Body of pancreas (tissue), 4 donors: ENCODE measurements around the gene ROR1. TPM values are rescaled to one million over a fixed set of nuclear protein-coding genes. Genes with fewer than 3 reads are reported as not detected.
A peak's percentile ranks its signal among the peaks of the same experiment; 100 is the strongest.

ENCODE experiments used
- ATAC-seq: fragments of 150-250 bp; one replicate; pipeline ENCODE4 v1.9.1; 2016
- DNase-seq, 4 donors: peaks; one replicate each; pipeline ENCODE4 v3.0.0-alpha.2; 2019
- H3K27ac ChIP-seq, 4 donors: fragments of 200-600 bp; sonication (generic); 1 replicate in 3 of 4; 2 replicates in 1 of 4; pipeline versions ENCODE4 v1.5.1 to v1.6.1; 2016 to 2019; ENCODE audit warnings: mild to moderate bottlenecking in 1 of 4, mixed read lengths in 1 of 4, moderate library complexity in 1 of 4
- H3K27me3 ChIP-seq, 2 donors: fragments of 200-600 bp; sonication (generic); one replicate each; pipeline ENCODE4 v1.6.0; 2016; ENCODE audit warnings: mild to moderate bottlenecking in 1 of 2
- H3K36me3 ChIP-seq, 2 donors: fragments of 200-600 bp; sonication (generic); replicated peaks in 1 of 2; 2 replicates each; pipeline ENCODE4 v1.5.1; 2016; ENCODE audit warnings: low read depth in 2 of 2; ENCODE audit not compliant: insufficient read depth in 1 of 2
- H3K4me1 ChIP-seq: fragments of 200-600 bp; sonication (generic); one replicate; pipeline ENCODE4 v1.6.0; 2016
- H3K4me3 ChIP-seq, 2 donors: fragments of 200-600 bp; sonication (generic); 1 replicate in 1 of 2; 2 replicates in 1 of 2; pipeline ENCODE4 v1.5.1; 2016 to 2019
- H3K9me3 ChIP-seq, 3 donors: fragments of 200-600 bp; sonication (generic); 1 replicate in 2 of 3; 2 replicates in 1 of 3; pipeline ENCODE4 v1.5.1; 2016
- POLR2A ChIP-seq, 3 donors: fragments of 450-650 bp; IDR thresholded peaks; one replicate each; pipeline ENCODE4 v1.6.1; 2016; ENCODE audit warnings: antibody characterized with exemption in 3 of 3, mild to moderate bottlenecking in 2 of 3
- WGBS, 2 donors: methylation state at CpG; one replicate each; pipeline ENCODE4 v1.1.5; 2017; 5-methylcytosine and 5-hydroxymethylcytosine counted together
- intact Hi-C: fragments of 100-400 bp; cut with DNase I; formaldehyde crosslinking; loops from one replicate; pipeline ENCODE4 v1.15.1; 2023
- total RNA-seq, 2 donors: library from RNA; depleted of rRNA; stranded (reverse); fragments of >200 nt; gene quantifications; one replicate each; pipeline ENCODE4 v1.1.0, GENCODE V29; 2016
- TF ChIP-seq, protein P1 (sequence below), 7 experiments: fragments of 450-650 bp in 4 of 7; fragments of 200-600 bp in 3 of 7; sonication (generic) in 3 of 7; IDR thresholded peaks; one replicate each; pipeline ENCODE4 v1.5.1; 2016 to 2019; ENCODE audit warnings: antibody characterized with exemption in 7 of 7

The ROR1 gene
- total RNA-seq, 2 donors from 2014 or later: 26.7 to 56.0 TPM

DNA sequence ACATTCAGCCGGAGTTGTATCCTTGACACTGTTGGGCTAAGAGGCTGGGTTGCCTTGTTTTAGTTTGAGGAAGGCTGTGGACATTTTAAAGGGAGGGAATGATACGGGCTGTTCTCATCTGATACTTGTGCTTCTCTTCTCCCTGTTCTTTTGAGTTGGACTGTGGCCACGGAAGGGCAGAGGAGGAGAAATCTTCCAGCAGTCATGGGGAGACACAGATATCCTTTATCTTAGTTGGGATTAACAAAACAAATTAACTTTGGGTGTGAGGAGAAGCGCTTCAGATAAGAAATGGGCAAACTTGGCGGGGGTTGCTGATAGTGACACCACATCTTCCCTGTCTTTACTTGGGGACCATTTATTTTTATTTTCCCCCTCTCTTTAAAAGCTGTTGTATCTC, 138.8 kb downstream of the ROR1 start:
- Histone ChIP-seq H3K27me3 (no peaks in the 10 kb centered on the region), H3K9me3 (no peaks in the 10 kb centered on the region), H3K4me1 (peaks cover 64% of the 10 kb centered on the region), H3K36me3 (no peaks in the 10 kb centered on the region), H3K27ac (no peak overlapping the region), H3K4me3 (no peak overlapping the region)
- TF ChIP-seq POLR2A (IDR thresholded peaks at IDR 0.05): no peak
- TF ChIP-seq, protein P1, sequence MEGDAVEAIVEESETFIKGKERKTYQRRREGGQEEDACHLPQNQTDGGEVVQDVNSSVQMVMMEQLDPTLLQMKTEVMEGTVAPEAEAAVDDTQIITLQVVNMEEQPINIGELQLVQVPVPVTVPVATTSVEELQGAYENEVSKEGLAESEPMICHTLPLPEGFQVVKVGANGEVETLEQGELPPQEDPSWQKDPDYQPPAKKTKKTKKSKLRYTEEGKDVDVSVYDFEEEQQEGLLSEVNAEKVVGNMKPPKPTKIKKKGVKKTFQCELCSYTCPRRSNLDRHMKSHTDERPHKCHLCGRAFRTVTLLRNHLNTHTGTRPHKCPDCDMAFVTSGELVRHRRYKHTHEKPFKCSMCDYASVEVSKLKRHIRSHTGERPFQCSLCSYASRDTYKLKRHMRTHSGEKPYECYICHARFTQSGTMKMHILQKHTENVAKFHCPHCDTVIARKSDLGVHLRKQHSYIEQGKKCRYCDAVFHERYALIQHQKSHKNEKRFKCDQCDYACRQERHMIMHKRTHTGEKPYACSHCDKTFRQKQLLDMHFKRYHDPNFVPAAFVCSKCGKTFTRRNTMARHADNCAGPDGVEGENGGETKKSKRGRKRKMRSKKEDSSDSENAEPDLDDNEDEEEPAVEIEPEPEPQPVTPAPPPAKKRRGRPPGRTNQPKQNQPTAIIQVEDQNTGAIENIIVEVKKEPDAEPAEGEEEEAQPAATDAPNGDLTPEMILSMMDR (IDR thresholded peaks at IDR 0.05): no peak
- WGBS, 2 donors: 43 to 46% methylated on average over 5 of the region's 5 CpGs
- DNase-seq (no peak), ATAC-seq (no peak)
- intact Hi-C loops: no loop called here

- Histone ChIP-seq H3K27ac (no peak overlapping the region), H3K27me3 (no peaks in the 10 kb centered on the region), H3K4me3 (no peak overlapping the region), H3K36me3 (no peaks in the 10 kb centered on the region), H3K9me3 (no peaks in the 10 kb centered on the region), H3K4me1 (peaks cover 64% of the 10 kb centered on the region)
- ATAC-seq: no peak
- no peak for DNase-seq
- TF ChIP-seq, protein P1 (IDR thresholded peaks at IDR 0.05): no peak
- no peak for TF ChIP-seq POLR2A (IDR thresholded peaks at IDR 0.05)
- intact Hi-C loops: no loop called here
- WGBS, 2 donors: 83% methylated on average over 10 of the region's 10 CpGs
These were observed 139.7 kb downstream of the ROR1 start for GRCh38 chr1:63913533-63913932.

DNA sequence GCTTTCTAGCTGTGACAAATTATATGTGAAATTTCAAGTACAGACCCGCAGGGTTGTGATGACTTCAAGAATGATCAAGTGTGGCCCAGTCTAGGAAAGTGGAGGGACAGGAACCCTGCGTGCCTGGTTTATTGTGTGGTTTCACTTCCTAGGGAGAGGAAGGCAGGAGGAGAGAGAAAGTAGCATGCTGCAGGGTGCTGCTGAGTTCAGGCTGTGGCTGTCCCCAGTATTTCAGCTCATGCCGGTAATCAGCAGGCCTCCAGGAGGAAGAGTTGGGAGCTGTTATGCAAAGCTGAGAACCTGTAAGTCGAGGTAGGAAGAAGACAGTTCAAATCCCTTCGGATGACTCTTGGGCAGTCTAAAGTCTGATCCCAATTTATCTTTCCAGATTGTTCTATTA, 140.4 kb downstream of the ROR1 start:
- H3K27ac ChIP-seq: peak overlapping the region; percentile 8 to 38 (median 22)
- peaks cover 69% of the 10 kb centered on the region for H3K4me1 ChIP-seq
- H3K4me3 ChIP-seq: no peak overlapping the region
- peak in 2 of 4 donors; percentile 20 to 30 for DNase-seq
- H3K27me3 ChIP-seq: no peaks in the 10 kb centered on the region
- ATAC-seq: no peak
- WGBS, 2 donors: 40 to 53% methylated on average over 5 of the region's 5 CpGs
- H3K36me3 ChIP-seq: no peaks in the 10 kb centered on the region
- no peaks in the 10 kb centered on the region for H3K9me3 ChIP-seq
- intact Hi-C loops: no loop called here
- no peak for TF ChIP-seq POLR2A (IDR thresholded peaks at IDR 0.05)
- TF ChIP-seq, protein P1 (IDR thresholded peaks at IDR 0.05): peak in 3 of 7 experiments; percentile 4 to 16 (median 12)

GRCh38 chr1:63914706-63915105, 140.9 kb downstream of the ROR1 start:
- intact Hi-C loops: no loop called here
- TF ChIP-seq, protein P1 (IDR thresholded peaks at IDR 0.05): no peak
- no peak for TF ChIP-seq POLR2A (IDR thresholded peaks at IDR 0.05)
- Histone ChIP-seq H3K4me3 (no peak overlapping the region), H3K27me3 (no peaks in the 10 kb centered on the region), H3K36me3 (no peaks in the 10 kb centered on the region), H3K9me3 (no peaks in the 10 kb centered on the region), H3K4me1 (peaks cover 72% of the 10 kb centered on the region), H3K27ac (peak overlapping the region in 1 of 4 donors; percentile 8)
- ATAC-seq (no peak), DNase-seq (no peak)
- 100% methylated on average over 1 of the region's 1 CpG for WGBS, 2 donors

DNA sequence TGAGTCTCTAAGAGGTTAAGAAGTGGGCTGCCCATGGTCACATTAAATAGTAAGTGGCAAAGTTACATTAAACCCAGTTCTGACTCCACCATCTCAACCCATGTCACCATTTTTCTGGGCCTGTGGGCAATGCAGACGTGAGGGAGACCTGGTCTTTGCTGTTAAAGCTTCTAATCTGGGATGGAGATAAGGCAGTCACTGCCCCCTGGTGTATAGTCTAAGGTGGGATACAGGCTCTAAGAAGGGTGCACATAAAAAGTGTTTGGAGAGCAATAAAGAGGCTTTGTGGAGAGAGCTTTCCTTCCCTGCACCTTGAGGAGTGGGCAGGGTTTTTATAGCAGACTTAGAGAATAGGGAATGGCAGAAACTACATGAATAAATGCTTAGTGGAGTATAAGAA, 141.3 kb downstream of the ROR1 start:
- intact Hi-C loops: no loop called here

More for the DNA sequence above, 141.3 kb downstream of the ROR1 start:
- H3K9me3 ChIP-seq: no peaks in the 10 kb centered on the region
- 77 to 84% methylated on average over 1 of the region's 1 CpG for WGBS, 2 donors
- peak overlapping the region in 3 of 4 donors; percentile 62 to 89 (median 78) for H3K27ac ChIP-seq
- no peaks in the 10 kb centered on the region for H3K36me3 ChIP-seq
- DNase-seq (no peak), ATAC-seq (no peak)
- no peaks in the 10 kb centered on the region for H3K27me3 ChIP-seq
- no peak overlapping the region for H3K4me3 ChIP-seq
- H3K4me1 ChIP-seq: peaks cover 77% of the 10 kb centered on the region
- TF ChIP-seq, protein P1 (IDR thresholded peaks at IDR 0.05): peak in 1 of 7 experiments; percentile 11
- TF ChIP-seq POLR2A (IDR thresholded peaks at IDR 0.05): no peak
